ENCODE results near the gene HCCS. TPM values are rescaled to one million over a fixed set of nuclear protein-coding genes. Genes with fewer than 3 reads are reported as not detected.

Gene HCCS
- total RNA-seq, 2 donors from 2014 or later: 20.1 to 24.7 TPM

DNA sequence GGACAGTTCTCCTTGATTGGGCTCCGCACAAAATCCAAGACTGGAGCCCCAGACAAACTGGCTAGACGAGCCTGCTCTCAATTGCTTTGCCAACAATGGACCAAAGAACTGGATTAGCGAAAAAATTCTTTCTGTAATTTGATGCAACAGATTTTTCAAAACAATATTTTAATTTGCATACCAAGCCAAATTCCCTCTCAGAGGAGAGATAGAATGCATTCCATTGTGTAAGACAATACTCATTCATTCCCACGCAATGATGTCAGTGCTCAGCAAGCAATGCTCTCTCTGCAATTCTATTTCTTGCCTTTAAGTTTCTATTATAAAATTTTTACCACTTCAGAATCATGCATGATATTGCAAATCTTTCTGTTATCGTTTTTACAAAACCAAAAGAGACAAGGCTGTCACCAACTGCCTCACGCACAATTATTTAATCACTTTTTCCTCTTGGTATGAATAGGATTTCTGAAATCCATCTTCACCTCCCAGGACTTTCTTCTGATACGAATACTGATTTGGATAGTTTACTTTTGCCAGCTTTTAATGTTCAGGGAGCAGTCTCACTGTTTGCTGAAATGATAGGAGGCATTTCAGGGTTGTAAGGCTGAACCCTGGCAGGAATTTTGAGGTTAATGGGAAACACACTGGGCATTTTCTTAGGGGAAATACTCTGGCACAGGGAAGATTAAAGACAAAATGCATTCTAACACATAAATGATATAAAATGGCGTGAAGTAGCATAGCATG, 46.1 kb upstream of the HCCS start:
- peaks cover 21% of the 10 kb centered on the region for H3K9me3 Mint-ChIP-seq
- no peak for DNase-seq
- Histone ChIP-seq H3K27ac (ENCODE audit: low read depth, low read length) (peak overlapping the region; percentile 60), H3K4me3 (ENCODE audit: low read length) (no peak overlapping the region), H3K9me3 (ENCODE audit: control insufficient read depth, low read length) (no peaks in the 10 kb centered on the region), H3K27me3 (ENCODE audit: control insufficient read depth, insufficient read depth, low read length, poor library complexity, severe bottlenecking) (no peaks in the 10 kb centered on the region), H3K4me1 (ENCODE audit: control insufficient read depth, insufficient read depth, low read length) (no peaks in the 10 kb centered on the region), H3K36me3 (ENCODE audit: control insufficient read depth, insufficient read depth, low read length) (no peaks in the 10 kb centered on the region), H3K9ac (ENCODE audit: extremely low read depth, low read length, poor library complexity, severe bottlenecking) (no peak overlapping the region)
- H3K27ac Mint-ChIP-seq: no peak overlapping the region
- no peak for TF ChIP-seq CTCF (conservative IDR thresholded peaks at IDR 0.05)
- peaks cover 4% of the 10 kb centered on the region for H3K4me1 Mint-ChIP-seq
- H3K36me3 Mint-ChIP-seq (ENCODE audit: low read depth): no peaks in the 10 kb centered on the region
- no peak overlapping the region for H3K4me3 Mint-ChIP-seq
- no peaks in the 10 kb centered on the region for H3K27me3 Mint-ChIP-seq (ENCODE audit: insufficient read depth)
- WGBS, 2 experiments (ENCODE audit: insufficient coverage in 1 of 2, insufficient read length in 1 of 2): 77 to 92% methylated on average over 4 to 6 of the region's 8 CpGs

GRCh38 chrX:11066812-11067211, 44.3 kb upstream of the HCCS start:
- Histone ChIP-seq H3K27ac (ENCODE audit: low read depth, low read length) (no peak overlapping the region), H3K36me3 (ENCODE audit: control insufficient read depth, insufficient read depth, low read length) (no peaks in the 10 kb centered on the region), H3K4me1 (ENCODE audit: control insufficient read depth, insufficient read depth, low read length) (no peaks in the 10 kb centered on the region), H3K9me3 (ENCODE audit: control insufficient read depth, low read length) (no peaks in the 10 kb centered on the region), H3K4me3 (ENCODE audit: low read length) (no peak overlapping the region), H3K27me3 (ENCODE audit: control insufficient read depth, insufficient read depth, low read length, poor library complexity, severe bottlenecking) (no peaks in the 10 kb centered on the region), H3K9ac (ENCODE audit: extremely low read depth, low read length, poor library complexity, severe bottlenecking) (no peak overlapping the region)
- Mint-ChIP-seq H3K9me3 (peaks cover 21% of the 10 kb centered on the region), H3K4me3 (no peak overlapping the region), H3K27me3 (ENCODE audit: insufficient read depth) (no peaks in the 10 kb centered on the region), H3K36me3 (ENCODE audit: low read depth) (no peaks in the 10 kb centered on the region), H3K27ac (no peak overlapping the region), H3K4me1 (no peaks in the 10 kb centered on the region)
- 94% methylated on average over 2 of the region's 2 CpGs; no CpG with 5 or more reads in 1 of the 2 experiments for WGBS, 2 experiments (ENCODE audit: insufficient coverage in 1 of 2, insufficient read length in 1 of 2)
- no peak for TF ChIP-seq CTCF (conservative IDR thresholded peaks at IDR 0.05)
- DNase-seq: no peak

- H3K9me3 Mint-ChIP-seq: peaks cover 36% of the 10 kb centered on the region
- no peak overlapping the region for H3K27ac Mint-ChIP-seq
- no peak for DNase-seq
- H3K36me3 ChIP-seq (ENCODE audit: control insufficient read depth, insufficient read depth, low read length): no peaks in the 10 kb centered on the region
- no peak for TF ChIP-seq CTCF (conservative IDR thresholded peaks at IDR 0.05)
- no peaks in the 10 kb centered on the region for H3K36me3 Mint-ChIP-seq (ENCODE audit: low read depth)
- no peaks in the 10 kb centered on the region for H3K27me3 Mint-ChIP-seq (ENCODE audit: insufficient read depth)
- no peak overlapping the region for H3K4me3 ChIP-seq (ENCODE audit: low read length)
- H3K4me1 Mint-ChIP-seq: no peaks in the 10 kb centered on the region
- H3K4me1 ChIP-seq (ENCODE audit: control insufficient read depth, insufficient read depth, low read length): no peaks in the 10 kb centered on the region
- H3K9me3 ChIP-seq (ENCODE audit: control insufficient read depth, low read length): no peaks in the 10 kb centered on the region
- H3K27me3 ChIP-seq (ENCODE audit: control insufficient read depth, insufficient read depth, low read length, poor library complexity, severe bottlenecking): no peaks in the 10 kb centered on the region
- no peak overlapping the region for H3K27ac ChIP-seq (ENCODE audit: low read depth, low read length)
- H3K4me3 Mint-ChIP-seq: no peak overlapping the region
- WGBS, 2 experiments (ENCODE audit: insufficient coverage in 1 of 2, insufficient read length in 1 of 2): no CpG with 5 or more reads among the region's 1 CpG
- no peak overlapping the region for H3K9ac ChIP-seq (ENCODE audit: extremely low read depth, low read length, poor library complexity, severe bottlenecking)
Observed at GRCh38 chrX:11073381-11073780, 37.8 kb upstream of the HCCS start.
